K562 (cell line): ENCODE data around the gene MAMDC4. TPM values are rescaled to one million over a fixed set of nuclear protein-coding genes. Genes with fewer than 3 reads are reported as not detected.
A peak's percentile ranks its signal among the peaks of the same experiment; 100 is the strongest.

Source experiments
- DACH1 ChIP-seq: fragments of 450-650 bp; IDR thresholded peaks from 2 replicates; pipeline ENCODE4 v1.6.1; 2018; ENCODE audit not compliant: partially characterized antibody
- PRPF4 ChIP-seq: fragments of 200-400 bp; formaldehyde crosslinking; IDR thresholded peaks from one replicate; pipeline ENCODE4 v1.6.1; 2017; ENCODE audit warnings: low read length, low read depth, mild to moderate bottlenecking; ENCODE audit not compliant: insufficient read depth, poor library complexity, severe bottlenecking
- PURB ChIP-seq: sonication (generic); formaldehyde crosslinking; IDR thresholded peaks from 2 replicates; pipeline ENCODE4 v1.9.0; 2021; ENCODE audit warnings: low read depth, mild to moderate bottlenecking, missing genetic modification reagents
- SAFB2 ChIP-seq: fragments of 200-400 bp; formaldehyde crosslinking; IDR thresholded peaks from 2 replicates; pipeline ENCODE4 v1.6.1; 2018; ENCODE audit warnings: borderline replicate concordance, low read length, low read depth, moderate library complexity; ENCODE audit not compliant: severe bottlenecking
- SIN3B ChIP-seq: fragments of 450-650 bp; IDR thresholded peaks from 2 replicates; pipeline ENCODE4 v1.6.1; 2017; ENCODE audit warnings: low read depth, mild to moderate bottlenecking, moderate library complexity
- TGIF2 ChIP-seq: sonication (generic); formaldehyde crosslinking; IDR thresholded peaks from 2 replicates; pipeline ENCODE4 v1.8.1; 2022; ENCODE audit warnings: mild to moderate bottlenecking, missing genetic modification reagents, moderate library complexity
- ZNF197 ChIP-seq: fragments of 200-800 bp; sonication (Bioruptor generic); IDR thresholded peaks from 2 replicates; pipeline ENCODE4 v1.6.1; 2016; ENCODE audit warnings: low read depth, missing genetic modification characterization, missing compliant biosample characterization
- polyA plus RNA-seq, 8 experiments: library from polyadenylated mRNA; depleted of rRNA in 4 of 8; stranded (reverse) in 5 of 8; unstranded in 3 of 8; fragments of >200 nt; fragmentation: Nextera tagmentation in 2 of 8; fragmentation: Illumina TruSeq in 1 of 8; extraction: Ambion mirVana in 2 of 8; extraction: Trizol in 1 of 8; gene quantifications; 2 replicates each; pipeline versions ENCODE4 v1.2.1 to v1.2.3, GENCODE V29; 2011 to 2014; ENCODE audit warnings: inconsistent platforms in 1 of 8, missing spikeins in 1 of 8
- total RNA-seq, 7 experiments: library from RNA; depleted of rRNA in 6 of 7; stranded (reverse); fragments of >200 nt in 6 of 7; fragmentation: Illumina TruSeq in 2 of 7; extraction: Trizol in 2 of 7; gene quantifications; 2 replicates each; pipeline versions ENCODE4 v1.2.1 to v1.2.3, GENCODE V29; 2011 to 2021; ENCODE audit warnings: low replicate concordance in 1 of 7
- TF ChIP-seq, protein P1 (sequence below): fragments of 450-650 bp; IDR thresholded peaks from 2 replicates; pipeline ENCODE4 v1.6.1; 2016; ENCODE audit warnings: borderline replicate concordance
- TF ChIP-seq, protein P2 (sequence below): fragments of 450-650 bp; IDR thresholded peaks from 2 replicates; pipeline ENCODE4 v1.6.1; 2016; ENCODE audit warnings: antibody characterized with exemption
- TF ChIP-seq, protein P3 (sequence below): sonication (generic); formaldehyde crosslinking; IDR thresholded peaks from 2 replicates; pipeline ENCODE4 v1.8.0; 2022; ENCODE audit warnings: mild to moderate bottlenecking, missing genetic modification reagents, borderline replicate concordance
- TF ChIP-seq, protein P4 (sequence below): fragments of 250-450 bp; sonication (Bioruptor Pico); IDR thresholded peaks from 2 replicates; pipeline ENCODE4 v1.4.0; 2020; ENCODE audit warnings: mild to moderate bottlenecking, moderate library complexity
- TF ChIP-seq, protein P5 (sequence below): fragments of 250-450 bp; sonication (Bioruptor Pico); IDR thresholded peaks from 2 replicates; pipeline ENCODE4 v1.8.0; 2022; ENCODE audit warnings: inconsistent platforms, mild to moderate bottlenecking, moderate library complexity, borderline replicate concordance
- TF ChIP-seq, protein P6 (sequence below): IDR thresholded peaks from 3 replicates; pipeline ENCODE4 v1.6.1; 2011; ENCODE audit warnings: borderline replicate concordance, mild to moderate bottlenecking, moderate library complexity; ENCODE audit not compliant: insufficient read length; ENCODE audit errors: extremely low read depth

Gene MAMDC4
- total and polyA plus RNA-seq, 9 of the 15 experiments (the other 6 are each of a cell fraction or from before 2014, with no cell fraction given) = 0.03 to 10.8 (median 1.5) TPM

DNA sequence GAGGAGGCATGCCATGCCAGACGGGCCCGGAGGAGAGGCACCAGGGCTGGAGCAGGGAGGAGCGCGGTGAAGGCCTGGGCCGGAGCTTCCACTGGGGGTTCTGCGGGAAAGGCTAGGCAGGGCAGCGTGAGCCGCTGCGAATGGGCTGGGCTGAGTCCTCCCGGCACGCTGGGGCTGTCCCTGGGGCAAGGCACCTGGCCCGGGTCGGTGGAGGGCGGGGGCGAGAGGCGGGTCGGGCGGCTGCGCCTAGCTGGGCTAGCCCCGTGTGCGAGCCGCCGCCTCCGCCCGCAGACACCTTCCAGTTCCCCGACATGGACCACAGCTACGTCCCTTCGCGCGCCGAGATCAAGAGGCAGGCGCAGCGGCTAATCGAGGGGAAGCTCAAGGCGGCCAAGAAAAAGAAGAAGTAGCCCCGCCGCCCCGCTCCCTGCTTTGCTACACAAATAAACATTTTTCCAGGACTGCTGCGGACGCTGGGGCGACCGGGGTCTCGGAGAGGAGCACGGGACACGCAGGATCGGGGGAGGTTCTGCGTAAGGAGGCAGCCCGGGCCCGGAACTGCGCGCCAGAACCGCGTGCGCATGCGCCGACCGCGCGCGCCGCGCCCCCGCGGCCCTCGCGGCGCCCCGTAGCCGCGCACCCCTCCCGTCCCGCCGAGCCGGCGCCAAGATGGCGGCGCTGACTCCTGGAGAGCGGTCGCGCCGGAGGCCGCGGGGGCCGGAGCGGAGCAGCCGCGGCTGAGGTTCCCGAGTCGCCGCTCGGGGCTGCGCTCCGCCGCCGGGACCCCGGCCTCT lies 44.7 kb upstream of the MAMDC4 start, which contains the start of gene RABL6 (continued):
- TF ChIP-seq, protein P1, sequence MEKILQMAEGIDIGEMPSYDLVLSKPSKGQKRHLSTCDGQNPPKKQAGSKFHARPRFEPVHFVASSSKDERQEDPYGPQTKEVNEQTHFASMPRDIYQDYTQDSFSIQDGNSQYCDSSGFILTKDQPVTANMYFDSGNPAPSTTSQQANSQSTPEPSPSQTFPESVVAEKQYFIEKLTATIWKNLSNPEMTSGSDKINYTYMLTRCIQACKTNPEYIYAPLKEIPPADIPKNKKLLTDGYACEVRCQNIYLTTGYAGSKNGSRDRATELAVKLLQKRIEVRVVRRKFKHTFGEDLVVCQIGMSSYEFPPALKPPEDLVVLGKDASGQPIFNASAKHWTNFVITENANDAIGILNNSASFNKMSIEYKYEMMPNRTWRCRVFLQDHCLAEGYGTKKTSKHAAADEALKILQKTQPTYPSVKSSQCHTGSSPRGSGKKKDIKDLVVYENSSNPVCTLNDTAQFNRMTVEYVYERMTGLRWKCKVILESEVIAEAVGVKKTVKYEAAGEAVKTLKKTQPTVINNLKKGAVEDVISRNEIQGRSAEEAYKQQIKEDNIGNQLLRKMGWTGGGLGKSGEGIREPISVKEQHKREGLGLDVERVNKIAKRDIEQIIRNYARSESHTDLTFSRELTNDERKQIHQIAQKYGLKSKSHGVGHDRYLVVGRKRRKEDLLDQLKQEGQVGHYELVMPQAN = peak; percentile 30; the same call in 1 of the 2 replicates
- TF ChIP-seq, protein P2, sequence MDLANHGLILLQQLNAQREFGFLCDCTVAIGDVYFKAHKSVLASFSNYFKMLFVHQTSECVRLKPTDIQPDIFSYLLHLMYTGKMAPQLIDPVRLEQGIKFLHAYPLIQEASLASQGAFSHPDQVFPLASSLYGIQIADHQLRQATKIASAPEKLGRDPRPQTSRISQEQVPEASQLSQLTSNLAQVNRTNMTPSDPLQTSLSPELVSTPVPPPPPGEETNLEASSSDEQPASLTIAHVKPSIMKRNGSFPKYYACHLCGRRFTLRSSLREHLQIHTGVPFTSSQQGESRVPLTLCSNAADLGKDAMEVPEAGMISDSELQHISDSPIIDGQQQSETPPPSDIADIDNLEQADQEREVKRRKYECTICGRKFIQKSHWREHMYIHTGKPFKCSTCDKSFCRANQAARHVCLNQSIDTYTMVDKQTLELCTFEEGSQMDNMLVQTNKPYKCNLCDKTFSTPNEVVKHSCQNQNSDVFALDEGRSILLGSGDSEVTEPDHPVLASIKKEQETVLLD = peak; percentile 67
- TF ChIP-seq, protein P3, sequence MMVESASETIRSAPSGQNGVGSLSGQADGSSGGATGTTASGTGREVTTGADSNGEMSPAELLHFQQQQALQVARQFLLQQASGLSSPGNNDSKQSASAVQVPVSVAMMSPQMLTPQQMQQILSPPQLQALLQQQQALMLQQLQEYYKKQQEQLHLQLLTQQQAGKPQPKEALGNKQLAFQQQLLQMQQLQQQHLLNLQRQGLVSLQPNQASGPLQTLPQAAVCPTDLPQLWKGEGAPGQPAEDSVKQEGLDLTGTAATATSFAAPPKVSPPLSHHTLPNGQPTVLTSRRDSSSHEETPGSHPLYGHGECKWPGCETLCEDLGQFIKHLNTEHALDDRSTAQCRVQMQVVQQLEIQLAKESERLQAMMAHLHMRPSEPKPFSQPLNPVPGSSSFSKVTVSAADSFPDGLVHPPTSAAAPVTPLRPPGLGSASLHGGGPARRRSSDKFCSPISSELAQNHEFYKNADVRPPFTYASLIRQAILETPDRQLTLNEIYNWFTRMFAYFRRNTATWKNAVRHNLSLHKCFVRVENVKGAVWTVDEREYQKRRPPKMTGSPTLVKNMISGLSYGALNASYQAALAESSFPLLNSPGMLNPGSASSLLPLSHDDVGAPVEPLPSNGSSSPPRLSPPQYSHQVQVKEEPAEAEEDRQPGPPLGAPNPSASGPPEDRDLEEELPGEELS (CRISPR knock-in tag) = no peak
- TF ChIP-seq DACH1 = no peak
- TF ChIP-seq, protein P4, sequence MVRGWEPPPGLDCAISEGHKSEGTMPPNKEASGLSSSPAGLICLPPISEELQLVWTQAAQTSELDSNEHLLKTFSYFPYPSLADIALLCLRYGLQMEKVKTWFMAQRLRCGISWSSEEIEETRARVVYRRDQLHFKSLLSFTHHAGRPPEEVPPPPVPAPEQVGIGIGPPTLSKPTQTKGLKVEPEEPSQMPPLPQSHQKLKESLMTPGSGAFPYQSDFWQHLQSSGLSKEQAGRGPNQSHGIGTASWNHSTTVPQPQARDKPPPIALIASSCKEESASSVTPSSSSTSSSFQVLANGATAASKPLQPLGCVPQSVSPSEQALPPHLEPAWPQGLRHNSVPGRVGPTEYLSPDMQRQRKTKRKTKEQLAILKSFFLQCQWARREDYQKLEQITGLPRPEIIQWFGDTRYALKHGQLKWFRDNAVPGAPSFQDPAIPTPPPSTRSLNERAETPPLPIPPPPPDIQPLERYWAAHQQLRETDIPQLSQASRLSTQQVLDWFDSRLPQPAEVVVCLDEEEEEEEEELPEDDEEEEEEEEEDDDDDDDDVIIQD (CRISPR knock-in tag) = no peak
- TF ChIP-seq PURB (CRISPR knock-in tag) = no peak
- TF ChIP-seq SIN3B = peak; percentile 75
- no peak for TF ChIP-seq SAFB2
- TF ChIP-seq, protein P5, sequence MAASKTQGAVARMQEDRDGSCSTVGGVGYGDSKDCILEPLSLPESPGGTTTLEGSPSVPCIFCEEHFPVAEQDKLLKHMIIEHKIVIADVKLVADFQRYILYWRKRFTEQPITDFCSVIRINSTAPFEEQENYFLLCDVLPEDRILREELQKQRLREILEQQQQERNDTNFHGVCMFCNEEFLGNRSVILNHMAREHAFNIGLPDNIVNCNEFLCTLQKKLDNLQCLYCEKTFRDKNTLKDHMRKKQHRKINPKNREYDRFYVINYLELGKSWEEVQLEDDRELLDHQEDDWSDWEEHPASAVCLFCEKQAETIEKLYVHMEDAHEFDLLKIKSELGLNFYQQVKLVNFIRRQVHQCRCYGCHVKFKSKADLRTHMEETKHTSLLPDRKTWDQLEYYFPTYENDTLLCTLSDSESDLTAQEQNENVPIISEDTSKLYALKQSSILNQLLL (CRISPR knock-in tag) = no peak
- TF ChIP-seq ZNF197 (CRISPR knock-in tag) = no peak
- TF ChIP-seq, protein P6, sequence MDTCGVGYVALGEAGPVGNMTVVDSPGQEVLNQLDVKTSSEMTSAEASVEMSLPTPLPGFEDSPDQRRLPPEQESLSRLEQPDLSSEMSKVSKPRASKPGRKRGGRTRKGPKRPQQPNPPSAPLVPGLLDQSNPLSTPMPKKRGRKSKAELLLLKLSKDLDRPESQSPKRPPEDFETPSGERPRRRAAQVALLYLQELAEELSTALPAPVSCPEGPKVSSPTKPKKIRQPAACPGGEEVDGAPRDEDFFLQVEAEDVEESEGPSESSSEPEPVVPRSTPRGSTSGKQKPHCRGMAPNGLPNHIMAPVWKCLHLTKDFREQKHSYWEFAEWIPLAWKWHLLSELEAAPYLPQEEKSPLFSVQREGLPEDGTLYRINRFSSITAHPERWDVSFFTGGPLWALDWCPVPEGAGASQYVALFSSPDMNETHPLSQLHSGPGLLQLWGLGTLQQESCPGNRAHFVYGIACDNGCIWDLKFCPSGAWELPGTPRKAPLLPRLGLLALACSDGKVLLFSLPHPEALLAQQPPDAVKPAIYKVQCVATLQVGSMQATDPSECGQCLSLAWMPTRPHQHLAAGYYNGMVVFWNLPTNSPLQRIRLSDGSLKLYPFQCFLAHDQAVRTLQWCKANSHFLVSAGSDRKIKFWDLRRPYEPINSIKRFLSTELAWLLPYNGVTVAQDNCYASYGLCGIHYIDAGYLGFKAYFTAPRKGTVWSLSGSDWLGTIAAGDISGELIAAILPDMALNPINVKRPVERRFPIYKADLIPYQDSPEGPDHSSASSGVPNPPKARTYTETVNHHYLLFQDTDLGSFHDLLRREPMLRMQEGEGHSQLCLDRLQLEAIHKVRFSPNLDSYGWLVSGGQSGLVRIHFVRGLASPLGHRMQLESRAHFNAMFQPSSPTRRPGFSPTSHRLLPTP = no peak
- TF ChIP-seq PRPF4 = no peak
- no peak for TF ChIP-seq TGIF2
